HTERT RPE-1 (cell line): Measurements from ENCODE around the gene GNG7.

Experiments
- in situ Hi-C: fragments of 300-500 bp; cut with MboI; formaldehyde crosslinking; loops from 4 replicates; pipeline ENCODE4 v1.14.3; 2020; ENCODE audit warnings: low sequenced_read_pairs

The GNG7 gene

DNA sequence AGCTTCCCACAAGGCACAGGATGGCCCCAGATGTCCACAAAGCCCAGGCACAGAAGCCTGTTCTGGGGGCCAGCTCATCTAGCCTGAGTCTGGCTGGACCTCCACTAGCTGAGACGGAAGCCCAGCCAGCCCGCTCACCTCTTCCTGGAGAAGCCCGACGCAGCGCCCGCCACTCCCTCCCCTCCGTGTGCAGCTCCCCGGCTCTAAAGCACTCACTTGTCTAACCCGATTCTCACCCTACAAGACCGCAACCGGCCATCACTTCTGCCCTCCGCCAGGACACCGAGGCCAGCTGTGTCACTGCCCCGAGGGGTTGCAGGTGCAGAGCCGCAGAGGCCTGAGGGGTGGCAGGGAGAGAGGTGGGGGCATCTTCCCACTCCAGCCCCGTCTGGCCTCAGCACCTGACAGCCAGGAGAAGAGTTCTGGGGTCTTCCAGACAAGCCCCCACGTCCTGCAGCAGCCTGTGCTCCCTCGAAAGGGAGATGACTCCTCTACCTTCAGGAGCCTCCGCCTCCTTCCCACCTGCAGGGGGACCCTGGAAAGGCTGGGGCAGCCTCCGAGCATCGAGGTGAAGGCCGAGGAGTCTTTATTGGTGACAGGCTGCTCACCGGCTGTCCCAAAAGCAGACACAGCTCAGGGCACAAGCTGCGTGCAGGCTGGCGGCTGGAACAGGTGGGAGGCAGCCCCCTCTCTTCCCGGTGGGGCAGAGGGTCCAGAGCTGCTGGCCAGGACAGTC lies 24.6 kb upstream of the GNG7 start:
- in situ Hi-C loops = no loop called here

- in situ Hi-C loops = no loop called here
These were observed 23.8 kb upstream of the GNG7 start for GRCh38 chr19:2726160-2726855.

- in situ Hi-C loops = no loop called here
These were observed 21.7 kb upstream of the GNG7 start for GRCh38 chr19:2724148-2724557.

GRCh38 chr19:2723747-2724146 lies 21.3 kb upstream of the GNG7 start:
- in situ Hi-C loops = no loop called here

- in situ Hi-C loops = no loop called here
These were observed 20.8 kb upstream of the GNG7 start for GRCh38 chr19:2723345-2723715.

- in situ Hi-C loops = no loop called here
These were observed 20.2 kb upstream of the GNG7 start for GRCh38 chr19:2722541-2723344.

- in situ Hi-C loops = no loop called here
These were observed 19.4 kb upstream of the GNG7 start for GRCh38 chr19:2721570-2722540.

DNA sequence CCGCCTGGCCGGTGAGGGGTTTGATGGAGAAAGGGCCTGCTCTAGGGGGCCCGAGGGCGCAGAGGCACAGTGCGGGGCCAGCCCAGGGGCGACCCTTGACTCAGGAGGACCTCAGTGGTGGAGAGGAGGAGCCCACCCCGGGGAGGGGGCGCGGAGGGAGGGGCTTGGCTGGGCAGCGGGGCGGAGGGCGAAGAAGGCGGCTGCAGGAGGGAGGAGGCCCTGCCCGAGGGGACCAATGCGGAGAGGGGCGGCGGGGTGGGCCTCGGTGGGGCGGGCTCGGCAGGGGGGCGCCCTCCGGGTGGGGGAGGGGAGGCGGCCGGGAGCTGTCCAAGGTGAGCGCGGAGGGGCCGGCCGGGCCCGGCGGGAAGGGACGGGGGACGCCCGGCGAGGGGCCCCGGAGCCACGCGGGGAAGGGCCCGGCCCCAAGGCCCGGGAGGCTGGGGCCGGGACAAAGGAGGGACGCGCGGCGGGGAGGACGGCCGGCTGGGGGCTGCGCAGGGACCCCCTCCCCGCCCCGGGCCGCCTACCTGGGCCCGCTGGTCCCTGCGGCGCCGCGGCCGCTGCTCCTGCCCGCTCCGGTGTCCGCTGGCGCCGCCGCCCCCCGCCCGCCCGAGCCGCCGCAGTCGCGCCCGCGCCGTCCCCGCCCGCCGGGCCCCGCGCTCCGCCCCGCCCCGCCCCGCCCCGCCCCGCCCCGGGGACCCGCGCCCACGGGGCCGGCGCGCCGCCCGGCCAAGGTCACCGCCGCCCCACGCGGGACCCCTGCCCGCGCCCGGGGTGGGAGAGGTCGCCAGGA lies 18.5 kb upstream of the GNG7 start, which contains the start of gene DIRAS1:
Gene DIRAS1 (minus strand): TSS at position 596 of the 793 bp plus-strand sequence. CDS start 3,566 bp downstream, outside the sequence.
- in situ Hi-C loops = no loop called here

DNA sequence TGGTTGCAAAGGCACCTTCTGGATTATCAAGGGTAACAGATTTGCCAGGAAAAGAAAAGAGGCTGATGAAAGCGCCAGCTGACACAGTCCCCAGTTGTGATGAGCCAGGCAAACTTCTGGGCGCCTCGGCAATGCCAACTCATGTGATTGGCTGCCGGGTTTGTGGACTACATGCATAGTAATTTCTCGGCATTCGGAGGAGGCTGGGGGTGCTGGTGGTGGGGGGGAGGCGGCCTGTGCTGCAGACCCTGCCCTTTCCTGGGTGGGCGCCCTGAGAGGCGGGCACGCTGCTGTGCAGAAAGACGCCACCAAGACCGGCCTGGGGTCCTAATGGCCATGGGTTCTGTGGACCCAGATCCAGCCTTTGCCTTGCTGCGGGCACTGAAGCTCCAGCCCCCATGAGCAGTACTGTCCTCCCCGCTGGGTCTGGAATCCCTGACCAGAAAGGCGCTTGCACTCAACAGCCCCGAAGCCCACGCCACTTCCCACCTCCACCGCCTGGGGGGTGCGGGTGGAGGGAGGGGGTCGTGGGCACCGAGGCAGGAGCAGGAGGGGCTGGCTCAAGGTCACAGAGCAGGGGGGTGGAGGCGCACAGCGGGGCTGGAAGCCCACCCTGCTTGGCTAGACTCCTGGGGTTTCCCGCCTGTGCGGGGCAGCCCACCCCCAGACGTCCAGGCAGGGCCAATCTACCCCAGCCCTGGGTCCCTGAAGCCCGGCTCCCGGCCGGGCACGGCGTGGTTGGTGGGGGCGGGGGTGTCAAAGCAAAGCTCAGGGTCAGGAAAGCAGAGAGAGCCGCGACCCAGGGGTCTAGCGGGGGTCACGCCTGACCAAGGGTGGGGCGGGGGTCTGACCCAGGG lies 17.7 kb upstream of the GNG7 start:
- in situ Hi-C loops = no loop called here

DNA sequence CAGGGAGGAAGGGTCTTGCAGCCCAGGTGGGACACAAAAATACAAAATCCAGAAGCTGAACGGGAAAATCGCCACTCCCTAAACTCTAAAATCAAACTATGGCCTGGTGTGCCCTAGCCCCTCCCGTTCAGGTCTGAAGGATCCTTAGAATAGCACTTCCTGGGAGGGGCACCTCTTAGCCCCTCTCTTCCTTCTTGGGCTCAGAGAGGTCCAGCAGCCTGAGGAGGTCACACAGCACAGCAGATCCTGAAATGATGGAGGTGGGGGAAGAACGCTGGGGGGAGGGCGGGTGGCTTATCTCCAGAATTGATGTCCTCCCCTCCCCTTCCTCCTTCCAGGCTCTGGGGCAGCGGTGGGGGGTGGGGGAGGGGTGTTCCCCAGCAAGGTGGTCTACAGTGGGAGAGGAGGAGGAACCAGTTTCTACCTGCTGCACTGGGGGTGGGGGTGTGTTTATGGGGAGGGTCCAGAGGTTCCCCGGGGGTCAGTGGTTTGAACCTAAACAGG lies 16.8 kb upstream of the GNG7 start:
- in situ Hi-C loops = no loop called here

- in situ Hi-C loops = no loop called here
These were observed 15.4 kb upstream of the GNG7 start for GRCh38 chr19:2717638-2718541.

GRCh38 chr19:2716722-2717637 lies 14.5 kb upstream of the GNG7 start:
- in situ Hi-C loops = no loop called here

DNA sequence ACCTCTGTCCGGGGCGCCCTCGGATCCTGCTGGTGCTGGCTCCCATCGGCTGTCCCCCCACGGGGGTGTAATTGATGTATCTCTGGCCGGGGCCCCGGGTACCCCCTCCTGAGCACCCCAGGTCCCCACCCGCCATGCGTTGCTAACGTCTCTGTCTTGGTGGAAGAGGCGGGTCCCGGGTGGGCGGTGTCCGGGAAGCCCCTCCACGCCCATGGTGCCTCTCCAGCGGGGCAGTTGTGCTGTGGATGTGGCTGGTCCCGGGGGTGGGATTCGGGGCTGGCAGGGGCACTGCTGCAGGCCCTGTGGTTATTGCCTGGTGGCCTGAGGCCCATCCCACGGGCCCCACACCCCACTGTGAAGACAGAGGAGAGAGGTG lies 13.8 kb upstream of the GNG7 start:
- in situ Hi-C loops = no loop called here

GRCh38 chr19:2715470-2716274 lies 13.2 kb upstream of the GNG7 start:
- in situ Hi-C loops = no loop called here

GRCh38 chr19:2714531-2715269 lies 12.2 kb upstream of the GNG7 start:
- in situ Hi-C loops = no loop called here
